Measurements from ENCODE around the gene ETV6. TPM values are rescaled to one million over a fixed set of nuclear protein-coding genes. Genes with fewer than 3 reads are reported as not detected.

Gene ETV6
- total RNA-seq, 2 donors from 2014 or later, result 50.2 to 82.3 TPM

DNA sequence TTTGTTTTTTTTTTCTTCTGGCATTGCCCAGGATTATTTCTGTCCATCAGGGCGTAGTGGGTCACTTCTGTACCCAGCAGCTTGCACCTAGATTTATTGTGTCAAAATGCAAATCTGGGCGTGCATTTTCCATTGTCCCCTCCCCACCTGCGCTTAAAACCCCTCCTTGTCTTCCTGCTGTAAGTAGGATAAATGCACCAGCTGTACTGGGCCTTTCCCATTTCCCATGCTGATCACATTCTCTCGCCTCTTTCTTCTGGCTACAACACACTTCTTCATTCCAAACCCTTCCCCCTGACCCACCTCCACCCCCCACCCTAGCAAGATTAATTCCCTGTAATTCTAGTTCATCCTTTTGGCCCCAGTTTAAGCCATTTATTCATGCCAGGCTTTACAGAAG, 128.0 kb downstream of the ETV6 start:
- no peaks in the 10 kb centered on the region for H3K27me3 Mint-ChIP-seq
- no peak for ATAC-seq
- H3K9me3 Mint-ChIP-seq, result no peaks in the 10 kb centered on the region
- H3K4me3 Mint-ChIP-seq, result no peak overlapping the region
- DNase-seq (ENCODE audit: low spot score), result no peak
- no peak overlapping the region for H3K27ac Mint-ChIP-seq
- H3K36me3 Mint-ChIP-seq, result no peaks in the 10 kb centered on the region
- H3K4me1 Mint-ChIP-seq (ENCODE audit: low read depth in 2 of 2), result peaks cover 31 to 48% of the 10 kb centered on the region in 2 donors

- no peak for ATAC-seq
- DNase-seq (ENCODE audit: low spot score), result no peak
- no peak overlapping the region for H3K27ac Mint-ChIP-seq
- H3K36me3 Mint-ChIP-seq, result no peaks in the 10 kb centered on the region
- H3K4me3 Mint-ChIP-seq, result no peak overlapping the region
- peaks cover 35 to 54% of the 10 kb centered on the region in 2 donors for H3K4me1 Mint-ChIP-seq (ENCODE audit: low read depth in 2 of 2)
- no peaks in the 10 kb centered on the region for H3K9me3 Mint-ChIP-seq
- H3K27me3 Mint-ChIP-seq, result no peaks in the 10 kb centered on the region
Measured at GRCh38 chr12:11777962-11778361, 128.5 kb downstream of the ETV6 start.

DNA sequence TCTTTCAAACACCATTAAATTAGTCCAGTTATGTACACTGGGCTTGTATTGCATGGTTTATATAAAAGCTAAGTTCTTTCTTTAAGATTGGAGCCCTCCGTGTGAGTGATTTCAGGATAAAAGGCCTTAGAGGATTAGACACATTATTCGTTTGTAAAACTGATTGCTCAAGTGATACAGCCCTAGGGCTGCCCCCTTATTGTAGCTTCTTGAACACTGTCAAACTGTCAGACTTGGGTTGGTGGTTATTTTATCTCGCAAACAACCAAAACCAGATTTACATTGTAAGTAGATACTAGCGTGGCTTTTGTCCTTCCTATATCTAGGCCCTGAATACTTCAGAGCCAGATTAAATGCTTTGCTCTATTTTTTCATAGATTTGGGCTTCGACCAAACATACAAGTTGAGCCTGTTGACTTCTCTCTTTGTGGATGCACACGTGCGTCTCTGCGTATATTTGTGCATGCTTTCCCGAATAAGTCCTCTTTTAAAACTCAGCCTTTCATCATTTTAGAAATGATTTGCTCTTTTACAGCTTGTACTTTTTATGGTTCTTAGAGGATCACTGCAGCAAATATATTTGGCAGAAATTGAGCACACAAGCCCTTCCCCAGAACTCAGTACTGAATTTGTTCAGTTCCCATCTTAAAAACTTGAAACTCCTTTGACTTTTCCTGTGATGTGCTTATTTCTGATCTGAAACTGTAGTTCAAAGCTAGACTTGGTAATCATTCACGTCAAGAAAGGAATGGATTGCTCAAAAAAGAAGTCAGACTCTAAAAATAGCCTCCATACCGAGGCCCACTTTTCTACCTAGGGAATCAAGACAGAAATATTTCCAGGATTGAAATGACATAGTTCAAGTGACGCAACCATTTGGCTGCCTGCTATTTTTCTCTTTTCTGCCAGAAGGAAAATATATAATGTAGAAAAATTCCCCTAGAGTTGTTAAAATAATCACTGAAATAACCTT, 129.5 kb downstream of the ETV6 start:
- ATAC-seq (no peak), DNase-seq (ENCODE audit: low spot score) (no peak)
- no peaks in the 10 kb centered on the region for H3K9me3 Mint-ChIP-seq
- peak overlapping the region; percentile 35 for H3K4me3 Mint-ChIP-seq
- H3K27ac Mint-ChIP-seq, result no peak overlapping the region
- no peaks in the 10 kb centered on the region for H3K36me3 Mint-ChIP-seq
- H3K4me1 Mint-ChIP-seq (ENCODE audit: low read depth in 2 of 2), result peaks cover 38 to 55% of the 10 kb centered on the region in 2 donors
- no peaks in the 10 kb centered on the region for H3K27me3 Mint-ChIP-seq

DNA sequence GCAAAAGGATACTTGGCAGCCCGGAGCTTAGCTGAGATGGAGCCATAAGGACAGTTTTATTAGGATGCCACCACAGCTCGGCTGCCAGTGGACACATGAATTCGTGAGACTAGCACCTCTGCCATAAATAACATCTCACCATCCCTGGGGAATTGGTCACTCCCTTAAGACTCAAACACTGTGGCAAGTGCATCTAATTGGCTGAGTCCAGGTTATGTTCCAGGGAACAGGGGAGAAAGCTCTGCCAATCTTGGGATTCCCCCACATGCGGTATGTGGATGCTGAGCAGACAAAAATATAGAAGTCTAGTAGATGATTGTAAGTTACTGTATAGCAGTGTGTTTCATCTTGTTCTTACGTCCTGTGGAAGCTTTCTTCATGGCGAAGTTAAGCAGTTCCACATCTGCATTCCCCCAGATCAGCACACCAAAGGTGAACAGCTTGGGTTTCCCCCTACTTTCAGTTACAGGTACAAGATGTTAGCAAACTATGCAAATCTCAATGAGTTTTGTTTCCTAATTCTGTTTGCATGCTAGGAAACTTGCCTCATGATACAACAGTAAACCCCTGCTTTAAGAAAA, 131.1 kb downstream of the ETV6 start:
- peaks cover 45 to 54% of the 10 kb centered on the region in 2 donors for H3K4me1 Mint-ChIP-seq (ENCODE audit: low read depth in 2 of 2)
- ATAC-seq (no peak), DNase-seq (ENCODE audit: low spot score) (no peak)
- H3K27ac Mint-ChIP-seq, result no peak overlapping the region
- H3K4me3 Mint-ChIP-seq, result no peak overlapping the region
- no peaks in the 10 kb centered on the region for H3K9me3 Mint-ChIP-seq
- H3K36me3 Mint-ChIP-seq, result no peaks in the 10 kb centered on the region
- no peaks in the 10 kb centered on the region for H3K27me3 Mint-ChIP-seq

DNA sequence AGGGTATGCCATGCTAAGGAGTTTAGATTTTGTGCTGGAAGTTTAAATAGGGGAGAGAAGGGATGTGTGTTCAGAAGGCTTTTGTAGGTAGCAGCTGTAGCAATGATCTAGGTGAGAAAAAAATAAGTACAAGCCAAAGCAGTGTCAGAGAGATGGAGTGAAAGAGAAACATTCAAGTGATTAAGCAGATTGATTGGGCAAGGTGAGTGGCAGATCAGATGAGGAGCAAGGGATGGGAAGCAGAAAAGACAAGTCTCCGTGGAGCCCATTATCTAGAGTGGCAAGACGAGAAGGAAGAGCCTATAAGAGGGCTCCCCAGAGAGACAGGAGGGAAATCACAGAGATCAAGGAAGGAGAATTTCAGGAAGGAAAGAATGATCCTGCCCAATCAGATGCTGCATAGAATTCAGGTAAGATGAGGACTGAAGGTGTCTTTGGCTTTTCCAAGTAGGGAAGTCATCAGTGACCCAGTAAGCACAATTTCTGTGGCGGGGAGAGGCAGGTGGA, 133.5 kb downstream of the ETV6 start:
- ATAC-seq (no peak), DNase-seq (ENCODE audit: low spot score) (no peak)
- Mint-ChIP-seq H3K4me3 (no peak overlapping the region), H3K4me1 (ENCODE audit: low read depth in 2 of 2) (peaks cover 39 to 47% of the 10 kb centered on the region in 2 donors), H3K27ac (peak overlapping the region in 1 of 2 donors; percentile 1), H3K27me3 (no peaks in the 10 kb centered on the region), H3K9me3 (no peaks in the 10 kb centered on the region), H3K36me3 (no peaks in the 10 kb centered on the region)

DNA sequence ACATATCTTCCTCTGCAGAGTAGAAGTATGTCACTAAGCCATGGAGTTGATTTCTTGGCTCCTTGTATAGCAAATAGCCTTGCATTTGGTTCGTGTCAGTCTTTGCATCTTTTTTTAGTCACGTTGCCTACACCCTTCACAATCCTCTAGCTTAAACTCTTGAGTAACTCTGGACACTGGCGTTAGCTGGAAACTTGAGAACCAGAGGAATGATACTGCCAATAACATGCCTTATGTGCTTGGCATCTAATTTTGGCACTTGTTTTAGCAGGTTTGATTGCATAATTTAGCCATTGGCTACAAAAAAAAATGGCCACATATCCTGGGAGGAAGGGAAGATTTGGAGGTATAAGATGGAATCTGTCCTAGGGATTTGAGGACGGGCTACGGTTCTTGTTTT, 136.2 kb downstream of the ETV6 start:
- no peak overlapping the region for H3K4me3 Mint-ChIP-seq
- no peaks in the 10 kb centered on the region for H3K9me3 Mint-ChIP-seq
- no peak for DNase-seq (ENCODE audit: low spot score)
- H3K36me3 Mint-ChIP-seq, result no peaks in the 10 kb centered on the region
- no peak overlapping the region for H3K27ac Mint-ChIP-seq
- ATAC-seq, result no peak
- no peaks in the 10 kb centered on the region for H3K27me3 Mint-ChIP-seq
- H3K4me1 Mint-ChIP-seq (ENCODE audit: low read depth in 2 of 2), result peaks cover 38 to 48% of the 10 kb centered on the region in 2 donors

GRCh38 chr12:11786638-11787365, 137.3 kb downstream of the ETV6 start:
- peaks cover 39 to 46% of the 10 kb centered on the region in 2 donors for H3K4me1 Mint-ChIP-seq (ENCODE audit: low read depth in 2 of 2)

DNA sequence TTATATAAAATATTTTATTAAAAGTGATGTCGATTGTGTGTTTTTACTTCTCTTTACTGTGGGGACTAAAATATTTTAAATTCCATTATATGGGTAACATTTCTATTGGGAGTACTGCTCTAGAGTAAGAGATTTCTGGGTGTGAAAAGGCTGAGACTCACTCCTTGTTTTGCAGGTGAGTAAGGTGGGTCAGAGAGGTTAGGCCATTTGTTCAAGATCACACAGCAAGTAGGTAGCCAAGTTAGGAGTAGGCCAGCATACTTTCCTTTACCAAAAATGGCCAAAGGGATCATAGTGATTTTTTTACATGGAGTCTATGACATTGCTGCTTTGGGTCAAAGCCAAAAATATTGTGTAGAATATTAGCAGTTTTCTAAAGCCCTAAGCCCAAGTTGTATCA, 138.0 kb downstream of the ETV6 start:
- H3K27me3 Mint-ChIP-seq, result no peaks in the 10 kb centered on the region
- ATAC-seq (no peak), DNase-seq (ENCODE audit: low spot score) (no peak)
- H3K4me1 Mint-ChIP-seq (ENCODE audit: low read depth in 2 of 2), result peaks cover 35 to 41% of the 10 kb centered on the region in 2 donors
- no peak overlapping the region for H3K4me3 Mint-ChIP-seq
- H3K9me3 Mint-ChIP-seq, result no peaks in the 10 kb centered on the region
- H3K36me3 Mint-ChIP-seq, result peaks cover 4% of the 10 kb centered on the region
- no peak overlapping the region for H3K27ac Mint-ChIP-seq

More at GRCh38 chr12:11786638-11787365, 137.3 kb downstream of the ETV6 start:
- DNase-seq (ENCODE audit: low spot score) (no peak), ATAC-seq (no peak)
- no peak overlapping the region for H3K4me3 Mint-ChIP-seq
- peaks cover 4% of the 10 kb centered on the region for H3K36me3 Mint-ChIP-seq
- no peak overlapping the region for H3K27ac Mint-ChIP-seq
- H3K9me3 Mint-ChIP-seq, result no peaks in the 10 kb centered on the region
- H3K27me3 Mint-ChIP-seq, result no peaks in the 10 kb centered on the region

DNA sequence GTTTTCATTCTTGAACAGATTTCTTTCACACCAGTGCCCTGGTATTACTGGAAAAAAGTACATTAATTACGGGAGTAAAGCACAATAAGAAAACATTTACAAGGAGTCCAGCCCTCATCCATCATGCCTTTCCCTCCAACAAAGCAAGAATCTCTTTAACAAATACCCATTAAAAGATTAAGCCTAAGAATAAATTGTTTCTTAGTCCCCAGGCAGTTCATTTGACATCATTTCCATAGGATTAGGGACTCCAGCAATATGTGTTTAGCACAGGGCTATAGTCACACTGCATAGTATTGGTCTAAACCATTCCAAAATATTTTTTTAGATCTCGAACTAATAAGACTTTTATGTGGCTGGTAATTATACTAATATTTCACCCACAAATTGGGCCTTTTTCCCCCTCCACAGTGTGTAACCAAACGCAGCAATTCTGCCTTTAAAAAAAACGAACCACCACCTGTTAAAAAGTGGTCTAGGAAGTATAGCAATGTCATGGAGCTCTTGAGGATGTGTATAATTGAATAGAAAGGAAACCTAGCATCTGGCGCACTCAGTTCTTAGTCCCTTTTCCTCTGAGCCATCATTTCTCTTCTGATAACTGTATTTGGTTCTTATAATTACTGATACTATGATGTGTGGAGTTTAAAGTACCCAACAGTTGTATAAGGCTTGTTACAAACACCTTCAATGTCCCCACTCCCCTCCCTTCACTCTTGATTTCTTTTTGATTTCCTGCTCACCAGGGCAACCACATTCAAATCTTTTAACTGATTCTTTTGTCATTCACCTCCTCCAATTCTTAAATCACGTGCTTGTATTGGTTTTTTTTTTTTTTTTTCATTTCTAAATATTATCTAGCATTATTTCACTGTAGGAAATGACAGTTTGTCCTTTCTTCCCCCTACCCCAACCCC, 138.7 kb downstream of the ETV6 start:
- Mint-ChIP-seq H3K27me3 (no peaks in the 10 kb centered on the region), H3K36me3 (peaks cover 4% of the 10 kb centered on the region), H3K27ac (no peak overlapping the region), H3K4me1 (ENCODE audit: low read depth in 2 of 2) (peaks cover 30 to 33% of the 10 kb centered on the region in 2 donors), H3K4me3 (no peak overlapping the region), H3K9me3 (no peaks in the 10 kb centered on the region)
- no peak for DNase-seq (ENCODE audit: low spot score)
- no peak for ATAC-seq

GRCh38 chr12:11793921-11794710, 144.6 kb downstream of the ETV6 start:
- no peak for ATAC-seq
- Mint-ChIP-seq H3K36me3 (peaks cover 4% of the 10 kb centered on the region), H3K27me3 (no peaks in the 10 kb centered on the region), H3K9me3 (no peaks in the 10 kb centered on the region), H3K27ac (no peak overlapping the region), H3K4me1 (ENCODE audit: low read depth in 2 of 2) (peaks cover 44 to 46% of the 10 kb centered on the region in 2 donors), H3K4me3 (no peak overlapping the region)
- no peak for DNase-seq (ENCODE audit: low spot score)

DNA sequence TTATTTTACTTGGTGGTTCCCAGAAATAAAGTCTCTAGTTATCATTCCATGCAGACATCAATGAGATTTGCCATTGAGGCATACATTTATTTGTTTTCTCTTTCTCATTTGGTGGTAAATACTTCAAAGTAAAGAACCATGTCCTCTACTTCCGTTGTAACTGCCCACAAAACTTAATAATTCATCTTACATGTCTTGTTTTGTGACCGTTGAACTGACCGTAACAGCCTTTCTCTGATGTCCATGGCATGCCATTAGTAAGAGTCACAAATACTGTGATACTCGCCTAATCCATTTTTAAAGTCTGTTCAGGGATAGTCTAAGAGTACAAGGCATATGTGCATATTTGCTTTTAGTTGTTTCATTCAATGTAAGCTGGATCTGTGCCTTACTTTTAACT, 145.3 kb downstream of the ETV6 start:
- no peak for DNase-seq (ENCODE audit: low spot score)
- peaks cover 43% of the 10 kb centered on the region in 2 donors for H3K4me1 Mint-ChIP-seq (ENCODE audit: low read depth in 2 of 2)
- ATAC-seq, result no peak
- H3K27ac Mint-ChIP-seq, result no peak overlapping the region
- no peak overlapping the region for H3K4me3 Mint-ChIP-seq
- H3K36me3 Mint-ChIP-seq, result peaks cover 4% of the 10 kb centered on the region
- no peaks in the 10 kb centered on the region for H3K9me3 Mint-ChIP-seq
- no peaks in the 10 kb centered on the region for H3K27me3 Mint-ChIP-seq

DNA sequence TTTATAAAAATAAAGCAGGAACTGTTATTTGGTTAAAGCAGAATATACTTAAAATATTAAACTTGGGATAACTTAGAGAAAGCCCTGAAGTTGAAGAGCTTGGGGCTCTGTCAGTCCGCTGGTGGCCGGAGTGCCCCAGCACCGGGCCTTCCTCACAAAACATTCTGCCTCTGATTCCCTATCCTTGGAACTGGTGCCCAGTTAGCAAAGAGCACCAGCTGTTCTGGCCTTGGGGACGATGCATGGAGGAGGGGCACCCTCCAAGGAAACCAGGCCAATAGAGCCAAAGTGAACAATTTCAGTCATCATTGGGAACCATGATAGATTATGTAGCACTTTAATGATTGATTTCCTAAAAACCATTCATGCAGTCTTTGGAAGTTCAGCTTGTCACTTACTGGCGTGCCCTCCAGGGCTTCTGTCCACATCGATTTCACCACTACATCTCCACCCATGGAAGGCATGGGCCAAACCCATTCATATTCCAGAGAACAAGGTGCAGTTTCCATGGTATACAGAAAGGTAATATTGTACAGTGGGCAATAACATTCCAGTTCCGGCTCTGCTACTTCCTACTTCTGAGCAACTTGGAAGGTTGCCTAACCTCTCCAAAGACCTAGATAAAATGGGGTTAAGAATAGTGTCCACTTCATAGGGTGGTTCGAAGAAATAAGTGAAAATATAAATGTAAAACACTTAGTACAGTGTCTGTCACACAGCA, 145.9 kb downstream of the ETV6 start:
- peaks cover 40 to 43% of the 10 kb centered on the region in 2 donors for H3K4me1 Mint-ChIP-seq (ENCODE audit: low read depth in 2 of 2)
- H3K9me3 Mint-ChIP-seq, result no peaks in the 10 kb centered on the region
- peaks cover 4% of the 10 kb centered on the region for H3K36me3 Mint-ChIP-seq
- no peak for DNase-seq (ENCODE audit: low spot score)
- no peak overlapping the region for H3K27ac Mint-ChIP-seq
- no peak overlapping the region for H3K4me3 Mint-ChIP-seq
- no peaks in the 10 kb centered on the region for H3K27me3 Mint-ChIP-seq
- no peak for ATAC-seq

Measured in natural killer cell treated with Interleukin-12 subunit alpha and Interleukin-12 subunit beta and Interleukin-15 and Interleukin-18, amount 100 ng/mL, for 72 hours (primary cell).